ENCODE results near the gene MARVELD3.

The MARVELD3 gene

DNA sequence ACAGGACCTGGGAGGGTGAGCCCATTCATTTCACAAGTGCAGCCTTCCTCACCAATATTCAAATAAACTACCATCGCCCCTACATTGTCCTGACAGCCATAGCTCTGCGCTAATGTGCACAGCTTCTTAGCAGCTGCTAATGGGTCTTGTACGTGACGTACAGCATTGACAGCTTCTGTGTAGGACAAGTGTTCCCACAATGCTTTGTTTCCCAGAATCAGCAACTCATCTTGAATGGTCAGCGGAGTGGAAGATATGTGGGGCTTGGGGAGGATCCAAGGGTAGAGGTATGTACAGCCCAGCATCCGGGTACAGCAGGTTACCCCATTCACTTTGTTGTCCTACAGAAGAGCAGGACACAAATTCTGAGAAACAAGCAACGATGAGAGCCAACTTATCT is 23.7 kb downstream of the MARVELD3 start:
- TF ChIP-seq, protein P1, sequence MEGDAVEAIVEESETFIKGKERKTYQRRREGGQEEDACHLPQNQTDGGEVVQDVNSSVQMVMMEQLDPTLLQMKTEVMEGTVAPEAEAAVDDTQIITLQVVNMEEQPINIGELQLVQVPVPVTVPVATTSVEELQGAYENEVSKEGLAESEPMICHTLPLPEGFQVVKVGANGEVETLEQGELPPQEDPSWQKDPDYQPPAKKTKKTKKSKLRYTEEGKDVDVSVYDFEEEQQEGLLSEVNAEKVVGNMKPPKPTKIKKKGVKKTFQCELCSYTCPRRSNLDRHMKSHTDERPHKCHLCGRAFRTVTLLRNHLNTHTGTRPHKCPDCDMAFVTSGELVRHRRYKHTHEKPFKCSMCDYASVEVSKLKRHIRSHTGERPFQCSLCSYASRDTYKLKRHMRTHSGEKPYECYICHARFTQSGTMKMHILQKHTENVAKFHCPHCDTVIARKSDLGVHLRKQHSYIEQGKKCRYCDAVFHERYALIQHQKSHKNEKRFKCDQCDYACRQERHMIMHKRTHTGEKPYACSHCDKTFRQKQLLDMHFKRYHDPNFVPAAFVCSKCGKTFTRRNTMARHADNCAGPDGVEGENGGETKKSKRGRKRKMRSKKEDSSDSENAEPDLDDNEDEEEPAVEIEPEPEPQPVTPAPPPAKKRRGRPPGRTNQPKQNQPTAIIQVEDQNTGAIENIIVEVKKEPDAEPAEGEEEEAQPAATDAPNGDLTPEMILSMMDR (IDR thresholded peaks at IDR 0.05): no peak

DNA sequence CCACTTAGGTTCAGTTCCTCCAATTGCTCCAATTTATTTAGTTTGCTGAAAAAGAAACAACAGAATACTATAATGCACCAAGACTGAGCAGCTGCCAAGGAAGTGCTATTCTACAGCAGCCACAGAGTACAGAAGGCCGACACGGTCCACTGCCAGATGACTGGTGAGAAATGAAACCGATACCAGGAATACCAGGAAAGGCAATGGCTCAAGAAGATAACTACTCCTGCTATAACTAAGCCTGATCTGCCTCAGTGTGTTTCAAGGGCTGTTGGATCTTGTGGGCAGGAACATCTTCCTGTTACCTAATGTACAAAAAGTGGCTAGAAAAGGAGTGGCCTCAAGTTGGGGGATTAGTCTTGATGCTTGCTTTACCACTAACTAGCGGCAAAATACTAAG is 32.8 kb downstream of the MARVELD3 start:
- TF ChIP-seq, protein P1 (IDR thresholded peaks at IDR 0.05): no peak

DNA sequence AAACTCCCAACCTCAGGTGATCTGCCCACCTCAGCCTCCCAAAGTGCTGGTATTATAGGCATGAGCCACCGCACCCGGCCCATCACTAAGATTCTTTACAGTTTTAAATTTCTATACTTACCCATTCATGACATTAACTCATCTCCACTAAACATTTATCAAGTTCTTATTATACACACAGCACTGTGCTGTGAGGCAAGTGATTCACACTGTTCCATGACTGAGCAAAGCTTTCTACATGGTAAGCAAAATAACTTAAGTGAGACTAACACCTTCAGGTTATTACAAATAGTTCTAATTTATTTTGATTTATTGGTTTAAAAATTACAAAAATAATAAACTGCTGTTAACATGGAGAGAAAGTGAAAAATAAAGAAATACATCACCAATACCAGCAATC is 33.5 kb downstream of the MARVELD3 start:
- TF ChIP-seq, protein P1 (IDR thresholded peaks at IDR 0.05): no peak

DNA sequence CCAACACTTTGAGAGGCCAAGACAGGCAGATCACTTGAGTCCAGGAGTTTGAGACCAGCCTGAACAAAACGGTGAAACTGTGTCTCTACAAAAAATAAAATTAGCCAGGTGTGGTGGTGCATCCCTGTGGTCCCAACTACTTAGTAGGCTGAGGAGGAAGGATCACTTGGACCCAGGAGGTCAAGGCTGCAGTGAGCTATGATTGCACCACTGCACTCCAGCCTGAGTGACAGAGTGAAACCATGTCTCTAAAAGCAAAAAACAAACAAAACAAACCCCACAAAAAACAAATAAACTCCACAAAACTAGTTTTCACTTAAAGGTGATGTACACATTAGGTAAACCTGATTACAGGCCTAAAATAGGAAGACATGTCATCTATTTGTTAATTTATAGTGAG is 40.3 kb downstream of the MARVELD3 start:
- TF ChIP-seq, protein P1 (IDR thresholded peaks at IDR 0.05): no peak

DNA sequence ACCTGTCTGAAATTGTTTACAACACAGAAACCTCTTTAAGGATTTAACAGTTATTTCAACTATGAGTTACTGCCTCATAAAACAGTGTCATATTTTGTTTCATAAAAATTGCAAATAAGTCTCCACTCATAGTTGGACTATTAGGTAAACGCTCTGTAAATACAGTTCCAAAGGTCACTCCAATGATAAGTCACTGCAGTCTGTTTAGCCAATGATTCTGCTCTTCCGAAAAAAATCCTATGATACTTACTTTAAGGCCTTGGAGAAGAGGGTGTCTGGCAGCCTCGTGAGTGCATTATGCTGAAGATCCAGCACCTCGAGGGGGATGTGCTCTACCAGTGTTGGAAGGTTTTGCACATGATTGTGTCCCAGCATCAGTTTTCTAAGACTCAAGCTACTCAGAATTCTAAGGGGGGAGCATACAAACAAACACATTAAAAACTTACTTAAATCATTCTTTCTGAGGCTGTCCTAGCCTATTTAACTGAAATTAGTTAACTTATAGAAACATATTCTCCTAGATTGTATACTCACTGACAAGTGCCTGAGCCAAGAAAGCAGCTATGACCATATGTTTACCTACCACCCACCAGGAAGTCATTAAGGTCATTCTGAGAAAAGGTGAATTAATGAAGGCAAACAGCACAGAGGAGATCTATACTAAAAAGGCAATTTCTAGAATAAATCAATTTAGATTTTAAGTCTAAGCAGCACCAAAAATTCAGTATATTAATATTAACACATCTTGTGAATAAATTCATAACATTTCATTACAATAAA is 41.1 kb downstream of the MARVELD3 start:
- TF ChIP-seq, protein P1 (IDR thresholded peaks at IDR 0.05): no peak

DNA sequence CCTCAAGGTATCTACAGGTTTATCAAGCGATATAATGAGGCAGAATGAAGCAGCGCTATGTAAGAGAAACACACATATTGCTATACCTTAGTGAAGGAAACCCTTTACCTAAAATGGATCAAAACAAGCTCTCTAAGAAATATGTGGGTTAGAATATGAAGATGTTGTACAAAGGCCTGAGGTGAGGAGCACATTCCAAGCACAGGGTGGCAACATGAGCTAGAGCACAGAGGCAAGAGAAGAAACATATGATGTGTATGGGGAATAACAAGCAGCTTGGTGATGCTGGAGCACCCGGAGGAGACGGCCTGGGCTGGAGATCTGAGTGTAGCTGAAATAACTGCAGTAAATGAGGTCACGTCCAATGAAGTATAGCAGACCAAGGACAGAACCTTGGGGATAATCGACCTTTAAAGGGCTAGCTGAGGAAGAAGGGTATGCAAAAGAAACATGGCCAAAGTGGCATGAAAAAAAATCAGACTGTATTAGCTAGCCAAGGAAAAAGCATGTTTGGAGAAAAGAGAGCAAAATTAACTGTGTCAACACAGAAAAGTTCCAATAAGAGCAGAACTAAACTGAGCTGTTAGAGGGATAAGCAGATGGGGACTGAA is 44.0 kb downstream of the MARVELD3 start:
- TF ChIP-seq, protein P1 (IDR thresholded peaks at IDR 0.05): no peak

DNA sequence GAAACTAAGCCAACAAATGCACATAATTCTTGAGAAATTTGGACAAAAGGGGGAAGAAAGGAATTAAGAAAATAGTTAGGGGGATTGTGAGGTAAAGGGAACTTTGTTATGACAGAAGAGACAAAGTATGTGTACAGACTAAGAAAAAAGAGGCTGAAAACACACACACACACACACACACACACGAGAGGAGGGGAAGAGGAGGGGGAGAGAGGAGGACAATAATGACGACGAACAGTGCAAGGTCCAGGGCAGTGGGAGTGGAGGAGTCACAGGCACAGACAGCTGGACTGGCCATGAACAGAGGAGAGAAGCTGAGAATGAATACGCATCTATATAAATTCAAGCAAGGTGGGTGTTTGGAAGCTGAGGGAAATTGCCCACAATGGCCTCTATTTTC is 44.6 kb downstream of the MARVELD3 start:
- TF ChIP-seq, protein P1 (IDR thresholded peaks at IDR 0.05): no peak
